CMK (cell line): ENCODE data around the gene SFMBT1.
"Not testable (repeated sequence)": the region's sequence is repeated elsewhere in the genome, so short reads cannot be mapped to it uniquely, and the experiment has no call there.

ENCODE experiments used
- DNase-seq: peaks from one replicate; pipeline ENCODE4 v3.0.0-alpha.2; 2010; ENCODE audit warnings: low read depth

Gene SFMBT1

DNA sequence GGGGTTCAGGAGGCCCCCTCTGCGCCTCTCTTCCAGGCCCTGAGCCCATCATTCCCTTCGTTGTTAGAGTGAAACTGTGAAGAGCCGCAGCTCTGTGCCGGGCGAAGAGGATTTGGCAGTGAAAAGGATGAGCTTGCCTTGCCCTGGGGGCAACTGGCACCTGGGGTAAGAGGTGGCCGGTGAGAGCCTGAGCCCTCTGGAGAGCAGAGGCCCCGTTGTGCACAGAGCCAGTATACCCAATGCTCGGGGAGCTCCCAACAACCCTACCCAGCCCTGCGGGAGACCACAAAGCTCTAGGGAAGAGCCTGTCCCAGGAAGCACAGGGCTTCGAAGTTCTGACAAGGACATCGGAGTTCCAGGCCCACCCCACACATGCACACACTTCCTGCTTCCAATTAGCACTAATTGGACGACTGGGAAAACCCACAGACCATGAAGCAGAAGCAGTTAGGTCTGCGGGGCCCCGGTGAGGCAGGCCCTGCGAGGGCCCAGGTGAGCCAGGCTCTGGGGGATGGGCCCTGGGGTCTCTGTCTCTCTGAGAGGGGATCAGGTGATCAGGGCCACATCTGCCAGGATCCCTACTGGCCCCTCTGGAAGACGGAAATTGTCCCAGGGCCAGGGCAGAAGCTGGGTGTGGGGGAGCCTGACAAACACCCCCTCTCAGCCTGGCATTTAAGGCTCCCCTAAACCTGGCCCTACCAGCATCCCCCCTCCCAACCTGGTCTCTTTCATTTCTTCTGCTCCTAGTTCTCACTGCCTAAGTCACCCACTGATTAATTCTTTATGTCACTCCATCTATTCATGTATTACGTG is 27.9 kb upstream of the SFMBT1 start:
- no peak for DNase-seq

DNA sequence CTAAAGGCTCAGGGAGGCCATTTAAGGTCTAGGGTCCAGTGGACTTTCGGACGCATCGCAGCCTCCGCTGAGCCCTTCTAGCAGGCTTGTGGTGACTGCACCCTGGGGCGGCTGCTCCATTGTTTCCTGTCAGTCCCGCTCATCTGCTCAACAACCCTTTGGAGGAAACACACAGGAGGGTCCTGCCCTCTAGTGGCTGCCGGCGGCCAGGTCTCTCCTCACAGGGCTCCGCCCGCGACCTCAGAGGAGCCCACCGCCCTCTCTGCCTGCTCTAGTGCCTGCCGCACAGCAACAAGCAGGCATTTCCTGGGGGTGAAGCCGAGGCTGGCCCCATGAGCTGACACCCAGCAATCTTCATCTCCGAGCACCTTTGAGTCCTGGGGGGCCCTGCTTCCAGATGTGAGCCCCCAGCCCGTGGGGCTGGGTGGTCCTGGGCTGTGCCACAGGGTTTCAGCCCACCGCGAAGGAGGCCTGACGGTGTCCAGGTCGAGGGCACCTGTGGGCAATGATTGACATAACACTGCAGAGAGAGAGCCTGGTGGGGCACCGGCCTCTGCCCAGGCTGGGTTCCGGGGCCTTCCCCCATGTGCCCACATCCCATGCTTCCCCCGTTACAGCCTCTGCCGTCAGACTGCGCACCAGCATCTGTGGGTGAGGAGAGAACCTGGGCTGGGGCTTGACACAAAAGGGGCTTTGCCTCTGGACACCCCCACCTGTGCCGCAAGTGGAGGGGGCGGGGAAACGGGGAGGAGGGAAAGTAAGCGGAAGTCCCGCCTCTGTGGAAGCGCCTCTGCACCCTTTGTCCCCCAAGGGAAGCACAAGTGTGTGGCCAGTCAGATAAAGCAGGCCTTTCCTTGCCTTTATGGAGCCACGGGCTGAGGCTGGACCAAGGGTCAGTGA is 27.0 kb upstream of the SFMBT1 start:
- peak; percentile 73 for DNase-seq

DNA sequence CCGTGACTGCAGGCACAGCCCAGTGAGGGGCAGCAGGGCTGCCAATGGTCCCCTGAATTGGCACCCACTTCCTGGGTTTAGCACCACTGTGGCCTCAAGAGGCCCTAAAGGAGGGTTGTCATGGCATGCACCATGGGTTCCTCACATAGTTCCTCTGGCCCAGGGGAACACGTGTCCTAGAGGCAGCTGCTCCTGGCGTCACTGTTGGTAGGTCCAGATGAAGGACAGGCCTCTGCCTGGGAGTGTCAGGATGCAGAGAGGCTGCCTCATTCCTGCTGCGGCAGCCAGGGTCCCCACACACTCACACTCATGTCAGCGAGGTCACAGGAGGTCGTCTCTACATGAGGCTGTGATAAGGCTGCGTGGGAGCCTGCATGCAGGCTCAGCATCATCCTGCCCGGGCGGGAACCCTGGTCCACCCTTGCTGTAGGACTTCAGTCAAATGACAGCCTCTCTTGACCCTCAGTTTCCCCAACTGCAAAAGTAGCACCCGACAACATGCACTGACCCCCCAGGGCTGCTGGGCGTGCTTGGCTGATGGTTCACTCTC is 26.1 kb upstream of the SFMBT1 start:
- DNase-seq, result no peak

DNA sequence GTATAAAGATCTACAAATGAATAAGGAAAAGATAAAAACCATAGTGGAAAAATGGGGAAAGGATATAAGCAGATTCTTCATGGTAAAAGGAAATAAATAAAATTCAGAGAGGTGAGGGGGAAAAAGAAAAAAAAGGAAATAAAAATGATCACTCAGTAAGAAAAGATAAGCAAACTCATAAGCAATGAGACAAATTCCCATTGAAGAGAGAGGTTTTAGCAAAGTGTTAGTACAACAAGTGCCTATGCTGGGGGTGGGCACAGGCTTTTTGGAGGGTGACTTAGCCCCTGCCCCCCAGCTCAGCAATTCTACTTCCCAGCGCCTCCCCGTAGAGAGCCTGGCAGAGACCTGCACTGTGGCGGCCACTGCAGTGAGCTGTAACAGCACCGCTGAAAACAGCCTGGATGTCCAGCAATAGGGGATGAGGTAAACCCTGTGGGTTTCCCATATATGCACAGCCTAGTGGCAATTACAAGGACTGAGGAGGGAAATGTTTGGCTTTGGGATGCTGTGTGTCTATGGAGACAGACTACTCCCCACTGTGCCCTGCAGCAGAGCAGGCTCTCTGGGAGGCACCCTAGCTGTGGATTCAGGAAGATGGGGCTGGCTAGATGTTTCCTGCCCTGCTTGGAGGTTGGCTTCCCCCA is 23.7 kb upstream of the SFMBT1 start:
- DNase-seq, result no peak

DNA sequence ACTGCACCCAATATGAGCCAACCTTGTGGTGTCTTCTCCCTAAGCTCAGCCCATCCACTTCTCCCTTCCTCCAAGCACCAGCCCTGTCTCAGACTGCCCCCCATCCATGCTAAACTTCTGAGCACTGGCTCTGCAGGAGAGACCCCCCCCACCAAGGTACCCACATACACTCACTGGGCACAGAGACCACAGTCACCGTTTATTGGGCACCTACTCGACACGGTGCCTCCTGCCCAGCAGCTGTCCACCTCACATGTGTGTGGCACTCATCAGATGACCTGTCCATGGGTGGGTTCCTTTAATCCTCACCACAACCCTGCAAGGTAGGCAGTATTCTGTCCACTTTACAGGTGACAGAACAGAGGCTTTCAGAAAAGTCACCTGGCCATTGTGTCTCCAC is 22.3 kb upstream of the SFMBT1 start:
- no peak for DNase-seq

DNA sequence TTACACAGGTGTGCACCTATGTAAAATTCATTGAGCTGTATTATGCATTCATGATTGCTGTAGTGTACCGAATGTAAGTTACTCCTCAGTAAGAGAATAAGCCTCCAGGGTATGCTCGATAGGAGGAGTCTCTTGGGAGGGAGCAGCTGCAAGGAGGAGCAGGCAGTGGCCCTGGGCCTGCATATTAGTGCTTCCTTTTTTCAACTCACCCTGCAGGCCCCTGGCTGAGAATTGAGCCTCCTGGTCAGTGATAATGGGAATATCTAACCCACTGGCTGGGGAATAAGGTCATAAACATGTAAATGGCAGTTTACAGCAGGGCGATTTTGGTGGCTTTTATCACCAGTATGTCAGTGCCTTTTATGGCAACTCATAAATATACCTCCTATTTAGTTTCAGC is 21.7 kb upstream of the SFMBT1 start:
- no peak for DNase-seq

DNA sequence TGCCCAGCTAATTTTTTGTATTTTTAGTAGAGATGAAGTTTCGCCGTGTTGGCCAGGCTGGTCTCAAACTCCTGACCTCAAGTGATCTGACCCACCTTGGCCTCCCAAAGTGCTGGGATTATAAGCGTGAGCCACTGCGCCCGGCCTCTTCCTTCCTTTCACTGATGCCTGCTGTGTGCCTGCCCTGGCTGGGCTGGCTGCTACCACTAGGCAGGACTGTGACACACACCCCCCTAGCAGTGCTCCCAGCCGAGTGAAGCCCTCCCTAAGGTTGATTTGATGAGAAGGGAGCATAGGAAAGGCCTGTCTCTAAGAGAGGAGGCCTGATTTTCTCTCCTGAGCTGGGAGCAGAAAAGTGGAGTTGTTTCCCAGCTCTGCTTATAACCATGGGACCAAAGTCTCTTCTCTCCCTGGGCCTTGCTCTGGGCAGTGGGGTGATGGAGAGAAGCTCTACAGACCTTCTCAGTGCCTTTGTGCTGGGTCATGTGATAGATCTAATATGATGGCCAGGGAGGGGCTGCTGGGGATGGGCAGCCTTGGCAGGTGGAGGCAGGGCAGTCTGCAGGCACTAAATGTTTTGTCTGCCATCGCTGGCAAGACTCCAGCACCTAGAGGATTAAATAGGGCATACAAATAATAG is 20.1 kb upstream of the SFMBT1 start:
- no peak for DNase-seq

DNA sequence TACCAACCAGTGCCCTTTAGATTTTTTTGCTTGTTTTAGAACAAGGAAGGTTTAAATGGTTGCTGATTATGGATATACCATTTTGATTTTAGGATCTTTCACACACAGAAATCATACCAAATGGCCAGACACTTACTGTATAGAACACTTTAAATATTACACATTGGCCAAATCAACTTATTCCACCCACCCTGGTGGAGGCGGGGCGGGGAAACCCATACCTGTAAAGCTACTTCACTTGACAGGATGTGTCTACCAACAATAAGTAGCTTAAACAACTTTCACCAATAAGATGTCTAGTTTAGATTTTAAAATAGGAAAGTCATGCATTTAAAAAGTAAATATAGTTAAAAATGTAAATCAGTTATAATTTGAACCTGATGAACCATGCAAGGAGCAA is 17.0 kb upstream of the SFMBT1 start:
- no peak for DNase-seq

DNA sequence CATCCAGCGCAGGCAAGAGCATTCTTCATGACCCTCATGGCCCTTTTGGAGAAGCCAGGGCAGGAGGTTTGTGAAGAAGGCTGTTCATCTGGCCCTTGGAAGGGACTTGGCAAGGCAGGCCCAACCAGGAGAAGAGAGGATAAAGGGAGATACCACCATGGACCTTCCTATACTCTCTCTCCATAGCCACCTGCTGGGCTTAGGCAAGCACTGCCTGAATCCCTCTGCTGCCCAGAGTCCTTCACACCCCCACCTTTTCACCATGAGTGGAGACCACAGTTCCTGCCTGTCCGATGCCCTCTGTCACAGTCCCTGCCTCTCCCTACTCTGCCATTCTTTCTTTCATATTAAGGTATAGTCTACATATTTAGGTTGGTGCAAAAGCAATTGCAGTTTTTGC is 10.6 kb upstream of the SFMBT1 start:
- no peak for DNase-seq

DNA sequence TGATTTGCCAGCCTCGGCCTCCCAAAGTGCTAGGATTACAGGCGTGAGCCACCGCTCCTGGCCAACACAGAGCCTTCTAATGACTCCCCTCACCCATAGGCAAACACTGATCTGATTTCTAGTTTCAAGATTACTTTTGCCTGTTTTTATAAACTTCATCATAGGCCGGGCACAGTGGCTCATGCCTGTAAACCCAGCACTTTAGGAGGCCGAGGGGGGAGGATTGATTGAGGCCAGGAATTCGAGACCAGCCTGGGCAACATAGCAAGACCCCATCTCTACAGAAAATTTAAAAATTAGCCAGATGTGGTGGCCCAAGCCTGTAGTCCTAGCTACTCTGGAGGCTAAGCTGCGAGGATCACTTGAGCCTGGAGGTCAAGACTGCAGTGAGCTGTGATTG is 8.4 kb upstream of the SFMBT1 start:
- not testable (repeated sequence) for DNase-seq

DNA sequence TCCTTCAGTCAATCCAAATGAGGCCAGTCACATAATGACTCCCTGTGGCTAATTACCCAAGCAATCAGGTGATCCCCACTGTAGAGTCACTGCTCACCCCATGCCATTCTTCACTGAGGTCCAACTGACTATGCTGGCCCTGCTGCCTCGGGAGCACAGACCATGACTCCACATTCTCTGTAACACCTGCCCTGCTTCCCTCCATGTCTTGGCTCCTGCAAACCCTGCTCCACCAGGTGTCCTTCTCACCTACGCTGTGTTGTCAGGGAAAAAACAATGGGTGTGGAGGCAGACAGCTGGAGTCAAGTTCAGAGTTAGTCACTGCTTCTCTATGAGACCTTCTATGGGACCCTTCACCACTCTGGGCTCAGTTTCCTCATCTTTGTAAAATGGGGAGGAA is 6.1 kb upstream of the SFMBT1 start:
- no peak for DNase-seq

DNA sequence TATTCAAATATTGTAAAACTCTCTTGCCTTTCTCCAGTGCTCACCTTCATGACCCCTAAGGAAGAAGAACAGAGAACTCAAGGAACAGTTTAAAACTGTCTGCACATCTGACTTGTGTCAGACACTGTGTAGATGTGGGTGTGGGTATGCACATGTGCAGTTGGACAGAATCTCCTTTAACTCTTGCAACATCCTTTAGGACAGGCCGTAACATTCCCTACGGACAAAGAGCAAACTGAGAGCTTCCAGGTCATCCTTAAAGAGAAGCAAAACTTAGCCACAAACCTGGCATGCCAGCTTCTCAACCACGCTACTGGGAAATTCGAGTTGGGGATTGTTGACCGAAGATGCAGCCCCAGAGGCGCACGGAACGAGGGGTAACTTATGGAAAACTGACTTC is 4.1 kb upstream of the SFMBT1 start:
- no peak for DNase-seq

DNA sequence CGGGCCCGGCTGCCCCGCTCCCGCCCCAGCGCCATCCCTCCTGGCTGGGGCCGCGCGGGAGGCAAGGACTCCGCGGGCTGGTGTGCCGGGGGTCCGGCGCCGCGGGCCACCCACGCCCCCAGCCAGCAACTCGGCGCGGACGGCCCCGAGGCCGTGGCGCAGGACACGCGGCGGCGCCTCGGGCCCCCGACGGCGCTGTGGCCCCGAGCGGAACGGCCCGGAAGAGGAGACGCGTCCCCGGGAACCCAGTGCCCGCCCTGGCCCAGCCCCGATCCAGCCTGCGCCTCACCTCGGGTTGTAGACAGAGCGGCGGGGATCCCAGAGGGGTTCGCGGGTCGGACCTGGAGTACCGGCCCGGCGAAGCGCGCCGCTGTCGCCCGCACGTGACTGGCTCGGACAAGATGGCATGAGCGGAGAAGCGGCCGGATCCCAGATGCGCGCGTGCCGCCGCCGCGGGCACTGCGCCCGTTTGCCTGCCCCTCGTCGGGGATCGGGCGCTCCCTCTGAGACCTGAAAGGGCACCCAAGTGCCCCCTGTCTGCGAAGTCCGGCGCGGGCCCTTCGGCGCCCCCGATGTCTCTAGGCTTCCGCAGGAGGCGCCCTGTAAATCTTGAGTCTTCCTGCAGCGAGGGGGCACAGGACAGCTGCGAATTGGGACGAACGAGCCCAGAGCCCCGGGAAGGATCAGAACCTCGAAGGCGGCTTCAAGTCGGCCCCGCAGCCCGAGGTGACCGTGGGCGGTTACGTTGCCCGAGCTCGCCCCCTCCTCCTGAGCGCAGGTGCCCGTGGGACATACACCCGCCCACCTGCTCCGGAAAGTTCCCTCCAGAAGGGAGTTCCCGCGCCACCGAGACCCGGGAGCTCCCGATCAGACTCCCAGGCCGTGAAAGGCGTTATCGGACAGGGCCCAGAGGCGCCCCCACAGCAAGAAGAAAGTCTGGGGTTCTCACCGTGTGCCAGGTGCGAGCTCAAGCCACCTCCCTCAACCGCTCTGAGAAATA is 598 bp upstream of the SFMBT1 start:
- DNase-seq, result no peak

DNA sequence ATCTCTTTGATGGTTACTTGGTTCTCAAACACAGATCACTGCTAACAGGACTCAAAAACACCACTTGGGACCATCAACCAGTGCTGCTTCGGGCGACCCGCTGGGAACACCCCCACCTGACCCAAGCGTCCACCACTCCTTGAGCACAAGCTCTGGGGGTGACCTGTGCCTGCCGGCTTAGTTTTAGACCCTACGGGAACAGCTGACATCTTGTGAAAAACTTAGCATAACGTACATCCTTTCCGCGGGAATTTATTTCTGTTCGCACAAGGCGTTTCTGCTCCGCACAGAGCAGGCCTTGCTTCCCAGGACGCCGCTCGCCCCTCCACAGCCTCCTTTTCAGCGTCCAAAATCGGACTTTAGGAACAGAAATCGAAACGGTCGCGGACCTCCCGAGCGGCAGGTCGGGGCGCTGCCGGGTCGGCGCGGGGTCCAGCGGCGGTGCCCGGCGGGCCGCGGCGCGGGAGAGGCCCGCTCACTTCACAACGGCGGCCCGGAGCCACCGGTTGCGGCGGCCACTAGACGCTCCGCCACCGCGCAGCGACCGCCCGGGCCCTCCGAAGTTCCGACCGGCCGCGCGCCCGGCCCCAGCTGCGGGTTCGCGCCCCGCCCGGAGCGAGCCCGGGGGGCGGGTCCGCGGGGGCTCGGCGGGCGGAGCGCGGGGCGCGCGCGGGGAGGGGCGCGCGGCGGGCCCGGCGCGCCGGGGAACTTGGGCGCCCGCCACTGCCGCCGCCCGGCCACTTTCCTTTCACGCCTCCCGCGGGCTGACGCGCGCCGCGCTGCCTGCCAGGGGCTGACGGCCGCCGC is 959 bp downstream of the SFMBT1 start:
- no peak for DNase-seq

DNA sequence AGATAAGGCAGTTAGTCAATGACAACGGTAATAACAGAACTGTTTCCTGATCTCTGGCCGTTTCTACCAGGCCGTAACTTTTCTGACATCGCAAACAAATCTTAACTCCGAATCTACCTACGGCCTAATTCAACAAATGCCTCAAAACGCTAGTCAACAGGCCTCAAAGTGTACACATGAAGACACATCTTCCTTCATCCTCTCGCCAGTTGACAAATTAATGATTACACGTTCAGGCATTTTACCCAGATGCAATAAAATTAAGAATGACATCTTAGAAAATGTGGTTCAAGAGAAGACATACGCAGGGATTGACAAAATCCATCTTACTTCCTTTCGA is 1.5 kb downstream of the SFMBT1 start:
- no peak for DNase-seq

DNA sequence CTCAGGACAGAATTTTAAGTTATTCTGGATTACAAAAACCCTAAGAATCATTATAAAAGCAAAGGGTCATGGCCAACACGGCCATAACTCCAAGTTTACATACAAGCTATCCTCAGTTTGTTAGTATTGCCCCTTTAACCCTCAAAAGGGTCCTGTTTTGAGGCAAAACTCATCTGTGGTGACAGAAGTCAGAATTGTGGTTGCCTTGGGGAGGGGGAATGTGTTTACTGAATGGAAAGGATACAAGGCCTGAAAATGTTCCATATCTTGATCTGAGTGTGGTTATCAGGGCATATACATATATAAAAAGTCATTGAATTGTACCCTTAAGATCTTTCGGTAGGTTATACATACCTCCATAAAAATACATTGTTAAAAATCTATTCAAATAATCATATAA is 2.1 kb downstream of the SFMBT1 start:
- DNase-seq, result no peak

DNA sequence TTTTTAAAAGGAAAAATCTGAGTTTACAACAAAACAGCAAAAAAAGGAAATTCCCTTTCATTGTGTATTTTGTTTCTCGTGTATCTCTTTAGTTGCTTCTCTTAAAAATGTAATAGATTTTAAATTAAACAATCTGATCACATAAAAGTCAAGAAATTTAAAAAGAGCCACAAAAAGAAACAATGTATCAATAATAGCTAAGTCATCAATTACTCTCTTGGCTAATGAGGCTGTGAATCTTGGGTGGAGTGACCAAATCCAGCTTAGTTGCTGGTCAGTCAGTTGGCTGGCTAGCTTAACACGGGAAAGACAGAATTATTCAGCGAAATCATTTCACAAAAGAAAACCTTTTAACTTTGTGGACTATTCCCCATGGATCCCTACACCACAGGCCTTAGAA is 3.2 kb downstream of the SFMBT1 start:
- no peak for DNase-seq

DNA sequence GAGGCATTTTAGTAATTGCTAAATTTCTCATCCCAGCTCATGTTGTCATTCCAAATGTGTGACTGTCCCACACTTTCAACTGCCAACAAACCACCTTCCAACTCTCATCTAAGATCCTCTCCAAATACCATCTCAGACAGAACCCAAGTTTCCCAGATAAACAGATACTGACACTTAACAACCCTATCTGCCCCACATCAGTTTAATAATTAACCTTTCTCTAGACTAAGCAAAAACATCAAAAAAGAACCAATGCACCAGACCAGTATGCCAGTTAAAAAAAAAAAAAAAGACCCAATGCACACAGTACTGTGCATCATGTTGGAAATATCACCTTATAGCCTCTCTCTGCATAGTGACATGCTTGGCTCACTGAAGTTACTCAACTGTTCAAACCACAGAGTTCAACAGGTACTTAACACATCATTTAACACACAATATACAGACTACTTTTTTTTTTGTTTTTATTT is 5.5 kb downstream of the SFMBT1 start:
- DNase-seq, result no peak

DNA sequence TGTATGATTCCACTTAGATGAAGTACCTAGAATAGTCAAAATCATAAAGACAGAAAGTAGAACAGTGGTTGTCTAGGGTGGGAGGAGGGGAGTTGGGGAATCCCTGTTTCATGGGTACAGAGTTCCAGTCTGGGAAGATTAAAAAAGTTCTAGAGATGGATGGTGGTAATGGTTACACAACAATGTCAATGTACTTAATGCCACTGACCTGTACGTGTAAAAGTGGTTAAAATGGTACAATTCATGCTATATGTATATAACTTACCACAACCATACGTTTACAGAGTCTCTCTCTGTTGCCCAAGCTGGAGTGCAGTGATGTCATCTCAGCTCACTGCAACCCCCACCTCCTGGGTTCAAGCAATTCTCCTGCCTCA is 6.5 kb downstream of the SFMBT1 start:
- DNase-seq, result no peak
